Measurements from ENCODE around the gene MATN4.
A peak's percentile ranks its signal among the peaks of the same experiment; 100 is the strongest.
"Not testable (repeated sequence)": the region's sequence is repeated elsewhere in the genome, so short reads cannot be mapped to it uniquely, and the experiment has no call there.

Gene MATN4

DNA sequence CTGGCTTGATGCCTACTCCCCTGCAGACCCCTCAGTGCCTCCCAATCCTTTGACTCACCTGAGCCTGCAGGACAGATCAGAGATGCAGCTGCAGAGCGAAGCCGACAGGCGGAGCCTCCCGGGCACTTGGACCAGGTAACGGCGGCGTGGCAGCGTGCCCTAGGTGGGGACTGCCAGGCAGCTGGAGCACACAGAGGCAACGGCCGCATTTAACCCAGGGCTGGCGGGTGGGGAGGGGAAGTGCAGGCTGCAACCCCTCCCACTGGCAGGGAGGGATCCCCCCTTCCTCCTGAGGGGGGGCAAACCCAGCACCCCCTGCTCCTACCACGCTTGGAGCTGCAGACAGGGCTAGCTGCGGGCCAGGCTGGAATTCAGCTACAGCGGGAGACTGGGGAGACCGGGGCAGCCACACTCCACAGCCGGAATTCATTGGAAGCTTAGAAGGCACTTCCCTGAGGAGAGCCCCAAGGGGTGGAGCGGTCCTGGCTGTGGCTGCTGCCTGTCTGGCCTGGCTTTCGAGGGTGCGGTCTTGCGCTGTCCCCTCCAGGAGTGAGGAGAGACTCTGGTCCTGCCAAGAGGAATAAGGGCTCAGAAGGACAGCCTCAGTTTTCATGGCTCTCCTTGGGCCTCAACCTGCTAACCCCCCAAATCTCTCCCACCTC lies at the start of gene MATN4:
Gene MATN4, minus strand, starts transcription at position 183 of the 662 bp plus-strand sequence. CDS start 2,717 bp downstream, outside the sequence.
- DNase-seq: no peak

DNA sequence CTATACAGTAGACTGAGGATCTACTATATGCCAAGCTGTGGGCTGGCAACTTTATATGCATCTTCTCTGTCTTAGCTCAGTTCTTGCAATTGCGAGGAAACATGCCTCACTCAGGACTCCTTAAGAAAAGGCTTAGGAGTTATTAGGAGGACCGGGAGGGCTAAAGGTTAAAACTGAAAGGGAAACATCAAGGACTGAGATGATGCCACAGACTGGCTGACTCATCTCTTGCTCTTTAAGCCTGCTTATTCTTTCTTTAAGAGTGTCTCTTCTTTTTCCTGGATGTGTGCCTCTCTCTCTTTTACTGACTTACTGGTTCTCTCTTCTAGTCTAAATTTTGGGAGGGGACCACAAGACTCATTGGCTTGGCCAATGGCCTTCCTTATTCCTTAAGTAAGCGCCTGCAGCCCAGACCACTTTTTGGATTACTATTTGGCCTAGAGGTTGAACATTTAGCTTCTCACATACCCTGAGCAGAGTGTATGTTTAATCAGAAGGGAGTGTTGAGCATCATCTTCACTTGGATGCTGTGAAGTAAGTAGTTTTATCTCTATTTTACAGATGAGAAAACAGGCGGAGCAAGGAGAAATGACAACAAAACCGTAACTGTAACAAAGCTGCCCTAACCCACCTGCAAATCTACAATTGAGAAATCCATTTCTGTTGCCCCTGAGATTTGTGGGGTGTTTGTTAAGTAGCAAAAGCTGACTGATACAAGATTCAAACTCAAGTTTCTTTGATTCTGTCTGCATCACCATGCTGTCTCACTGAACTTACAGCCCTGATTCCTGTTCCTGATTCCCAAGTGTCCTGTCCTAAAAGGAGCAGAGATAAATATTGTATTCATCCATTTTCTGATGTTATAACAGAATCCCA lies 47.3 kb upstream of the MATN4 start:
- no peak for DNase-seq

DNA sequence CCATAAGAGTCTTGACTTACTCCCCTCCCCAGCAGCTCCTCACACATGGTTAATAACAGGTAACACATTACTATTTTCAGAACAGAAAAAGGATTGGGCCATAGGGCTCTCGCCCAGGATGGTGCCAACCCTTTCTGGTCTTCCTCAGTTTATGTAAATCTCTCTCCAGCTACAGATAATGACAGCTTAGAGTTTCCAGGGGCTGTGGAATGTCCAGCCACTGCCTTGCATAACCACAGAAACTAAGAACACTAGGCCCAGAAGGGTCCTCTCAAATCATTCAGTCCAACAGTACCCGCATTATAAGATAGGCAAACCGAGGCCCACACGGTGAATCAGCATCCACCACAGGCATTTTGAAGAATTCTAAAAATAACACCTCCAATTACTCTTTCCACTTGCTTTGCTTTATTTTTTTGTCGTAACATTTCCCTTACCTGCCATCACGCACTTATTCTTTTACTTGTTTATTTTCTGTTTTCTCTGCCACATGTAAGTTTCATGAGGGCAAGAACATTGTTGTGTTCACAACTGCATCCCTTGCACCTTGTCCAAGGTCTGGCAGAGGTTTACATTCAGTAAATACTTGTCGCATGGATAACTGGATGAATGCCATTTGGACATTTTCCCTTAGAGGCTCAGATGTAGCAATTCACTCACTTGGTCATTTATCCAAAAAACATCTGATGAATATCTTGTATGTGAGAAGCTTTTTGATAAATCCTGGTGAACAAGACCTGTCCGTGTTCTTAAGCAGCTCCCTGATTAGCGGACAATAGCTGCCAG lies 46.5 kb upstream of the MATN4 start:
- DNase-seq: no peak

GRCh38 chr20:45353746-45354145 lies 45.6 kb upstream of the MATN4 start:
- DNase-seq: no peak

DNA sequence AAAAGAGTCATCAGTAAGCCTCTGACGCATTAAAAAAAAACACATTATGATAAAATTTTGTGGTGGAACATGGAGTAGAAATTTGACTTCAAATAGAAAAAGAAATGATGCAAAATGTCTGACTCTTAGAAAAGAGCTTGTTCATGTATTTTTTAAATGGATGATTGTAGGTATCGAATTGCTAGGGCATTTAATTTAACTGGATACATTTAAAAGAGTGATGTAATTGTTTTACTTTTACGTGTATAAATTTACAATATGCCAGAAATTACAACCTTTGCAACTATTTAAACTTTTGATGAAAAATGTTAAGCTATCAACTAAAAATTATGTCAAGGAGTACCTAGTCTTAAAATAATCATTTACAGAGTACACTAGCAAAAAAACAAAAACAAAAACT lies 44.6 kb upstream of the MATN4 start:
- no peak for DNase-seq

DNA sequence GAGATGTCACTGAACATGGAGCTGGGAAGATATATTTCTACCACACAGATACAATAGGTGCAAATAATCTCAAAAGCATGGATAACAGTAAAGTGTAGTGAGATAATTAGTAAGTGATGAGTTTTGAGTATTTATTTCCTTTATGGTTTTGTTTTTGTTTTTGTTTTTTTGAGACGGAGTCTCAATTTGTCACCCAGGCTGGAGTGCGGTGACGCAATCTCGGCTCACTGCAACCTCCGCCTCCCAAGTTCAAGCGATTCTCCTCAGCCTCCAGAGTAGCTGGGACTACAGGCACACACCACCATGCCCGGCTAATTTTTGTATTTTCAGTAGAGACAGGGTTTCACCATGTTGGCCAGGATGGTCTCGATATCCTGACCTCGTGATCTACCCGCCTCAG lies 42.7 kb upstream of the MATN4 start:
- not testable (repeated sequence) for DNase-seq

- no peak for DNase-seq
Measured at GRCh38 chr20:45350217-45350616, 42.1 kb upstream of the MATN4 start.

DNA sequence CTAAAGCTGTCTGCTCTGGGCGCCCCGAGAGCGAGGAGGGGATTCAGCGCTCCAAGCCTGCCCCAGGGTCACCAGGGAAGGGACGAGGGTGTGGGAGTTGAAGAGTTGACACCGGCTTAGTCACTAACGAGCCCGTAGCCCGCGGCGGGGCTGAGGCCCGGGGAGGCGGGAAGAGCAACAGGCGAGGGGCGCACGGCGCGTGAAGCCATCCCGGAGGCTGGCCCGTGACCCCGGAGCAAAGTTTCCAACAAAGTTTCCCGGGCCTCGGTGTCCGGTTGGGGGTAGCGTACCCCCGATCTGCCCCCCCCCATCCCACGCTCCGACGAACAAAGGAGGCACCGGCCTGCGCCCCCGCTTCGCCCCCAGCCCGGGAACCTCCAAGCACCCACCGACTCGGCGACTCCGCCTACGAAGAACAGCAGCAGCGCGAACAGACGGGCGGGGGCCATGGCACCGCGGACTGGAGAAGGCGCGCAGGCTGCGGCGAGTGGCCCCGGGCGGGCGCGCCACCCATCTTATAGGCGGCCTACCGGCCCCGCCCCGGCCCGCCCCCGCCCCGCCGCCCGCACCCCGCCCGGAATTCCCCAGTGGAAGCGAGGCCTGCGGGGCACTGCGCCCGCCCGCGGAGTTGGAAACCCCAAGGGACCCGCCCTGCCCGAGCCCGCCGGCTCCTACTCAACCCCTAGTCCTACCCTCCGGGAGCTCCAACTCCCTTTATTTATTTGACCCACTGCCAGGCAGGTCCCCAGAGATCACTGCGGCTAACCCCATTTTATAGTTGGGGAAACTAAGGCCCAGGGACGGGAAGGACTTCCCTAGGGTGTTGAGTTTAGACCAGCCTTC lies 40.1 kb upstream of the MATN4 start, which contains the start of gene SDC4:
Gene SDC4, minus strand, starts transcription at position 489 of the 843 bp plus-strand sequence. Its CDS starts 40 bp downstream, at position 449.
- DNase-seq: peak; percentile 72 to 73

- no peak for DNase-seq
Measured at GRCh38 chr20:45347297-45347935, 39.3 kb upstream of the MATN4 start.

GRCh38 chr20:45346851-45347250 lies 38.8 kb upstream of the MATN4 start:
- no peak for DNase-seq

GRCh38 chr20:45346291-45346718 lies 38.2 kb upstream of the MATN4 start:
- no peak for DNase-seq

- DNase-seq: no peak
Measured at GRCh38 chr20:45345104-45345936, 37.2 kb upstream of the MATN4 start.

GRCh38 chr20:45344168-45344860 lies 36.2 kb upstream of the MATN4 start:
- no peak for DNase-seq

DNA sequence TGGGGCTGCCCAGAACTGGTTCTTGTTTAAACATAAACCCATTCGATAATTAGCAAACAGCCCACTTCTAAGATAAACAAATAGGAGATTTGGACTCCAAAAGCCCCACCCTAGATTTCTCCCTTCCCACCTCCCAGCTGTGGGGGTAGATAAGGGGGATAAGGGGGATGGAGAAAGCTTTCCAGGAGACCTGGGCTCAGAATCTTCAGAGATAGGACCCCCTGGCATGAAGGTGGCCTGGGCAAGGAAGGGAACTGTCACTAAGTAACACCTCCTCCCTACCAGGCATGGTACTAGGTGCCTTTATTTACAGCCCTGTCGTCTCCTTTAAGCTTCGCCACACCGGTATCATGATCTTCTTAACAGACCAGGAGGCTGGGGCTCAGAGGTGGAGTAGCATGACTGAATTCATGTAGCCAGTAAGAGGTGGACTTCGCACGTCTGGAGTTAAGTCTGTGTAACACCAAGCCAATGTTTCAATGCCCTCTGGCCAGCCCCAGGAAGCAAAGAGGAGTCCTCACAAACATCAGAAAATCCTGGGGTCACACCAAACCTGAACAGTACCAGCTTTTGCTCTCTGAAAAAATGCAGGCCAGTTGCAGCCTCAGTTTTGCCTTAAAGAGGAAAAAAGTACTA lies 35.6 kb upstream of the MATN4 start:
- no peak for DNase-seq

GRCh38 chr20:45342855-45343531 lies 34.9 kb upstream of the MATN4 start:
- DNase-seq: no peak

DNA sequence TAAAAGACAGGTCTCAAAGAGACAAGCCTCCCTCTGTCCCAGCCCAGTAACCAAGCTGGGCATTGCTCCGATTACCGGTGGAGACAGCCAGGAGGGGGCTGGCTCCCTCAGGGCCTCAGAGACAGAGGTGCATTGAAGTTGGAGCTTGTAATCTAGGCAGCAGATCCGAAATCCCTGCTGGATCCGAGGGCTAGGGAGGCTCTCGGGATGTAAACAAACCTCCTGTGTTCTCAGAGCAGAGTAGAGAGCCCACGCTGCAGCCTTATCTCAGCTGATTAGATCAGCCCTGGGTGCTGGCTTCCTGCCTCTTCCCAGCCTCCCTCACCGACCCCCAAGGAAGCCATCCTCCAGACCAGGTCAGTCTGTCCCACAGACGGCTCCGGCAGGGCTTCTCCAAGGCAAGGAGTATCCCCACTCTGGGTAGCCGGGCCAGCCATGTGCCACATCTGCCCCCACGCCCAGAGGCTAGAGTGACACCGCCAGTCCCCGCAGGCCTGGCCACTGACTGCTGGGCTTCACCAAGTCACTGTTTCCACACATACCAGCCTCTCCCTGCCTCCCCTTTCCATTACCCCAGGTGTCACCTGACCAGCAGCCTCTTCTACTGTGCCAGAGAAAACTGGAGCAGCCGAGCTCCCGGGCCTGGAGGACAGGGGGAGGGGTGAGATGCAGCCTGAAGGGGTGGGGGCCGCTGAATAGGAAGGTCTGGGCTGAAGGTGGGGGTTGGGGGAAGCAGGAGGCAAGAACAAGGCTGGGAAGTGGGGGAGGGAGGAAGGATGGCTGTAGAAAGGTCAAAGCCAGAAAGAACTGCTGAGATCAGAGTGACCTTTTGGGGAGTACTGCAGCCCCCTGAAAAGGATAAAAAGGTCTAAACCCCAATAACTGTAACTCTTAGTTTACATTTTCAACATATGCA lies 34.1 kb upstream of the MATN4 start:
- no peak for DNase-seq

- no peak for DNase-seq
Measured at GRCh38 chr20:45341579-45341938, 33.5 kb upstream of the MATN4 start.

DNA sequence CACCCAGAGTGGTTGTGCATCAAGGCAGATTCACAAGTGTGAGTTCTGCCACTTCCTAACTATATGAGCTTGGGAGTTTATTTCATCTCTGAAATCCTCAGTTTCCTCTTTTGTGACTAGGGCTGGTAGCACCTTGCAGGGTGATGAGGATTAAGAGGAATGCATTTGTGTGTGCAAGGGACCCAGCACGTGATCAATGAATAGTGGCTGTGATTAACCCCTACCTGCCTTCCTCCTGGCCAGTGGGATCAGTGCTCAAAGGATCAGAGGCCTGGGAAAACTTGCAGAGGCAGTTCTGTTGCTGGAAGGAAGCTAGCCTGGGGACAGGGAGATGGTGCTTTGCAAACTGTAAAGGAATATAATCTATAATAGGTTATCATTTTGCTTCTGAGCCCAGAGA lies 32.9 kb upstream of the MATN4 start:
- DNase-seq: no peak

Data from stimulated activated CD4-positive, alpha-beta T cell treated with anti-CD3 and anti-CD28 coated beads, Interleukin-4, amount 100 ng/mL, for 4 hours (primary cell).